Pancreas (tissue), 10 donors: Measurements from ENCODE around the gene CYP4A22. TPM values are rescaled to one million over a fixed set of nuclear protein-coding genes. Genes with fewer than 3 reads are reported as not detected.
"Not testable (repeated sequence)": the region's sequence is repeated elsewhere in the genome, so short reads cannot be mapped to it uniquely, and the experiment has no call there.

ENCODE experiments used
- ATAC-seq, 4 donors: fragments of 200-7000 bp; cut with Tn5 transposase; one replicate each; pipeline versions ENCODE4 v1.8.0 to v1.9.1; 2020; ENCODE audit warnings: mild to moderate bottlenecking in 4 of 4, moderate library complexity in 4 of 4
- DNase-seq, 6 donors: peaks; one replicate each; pipeline ENCODE4 v3.0.0-alpha.2; 2020
- FAIRE-seq: peaks from 2 replicates; lab custom pipeline; 2012; peaks lifted over from hg19 to GRCh38; lab: Jason Lieb, UNC
- H3K27ac ChIP-seq, 4 donors: fragments of 200-600 bp; sonication (generic); 1 replicate in 3 of 4; 2 replicates in 1 of 4; pipeline versions ENCODE4 v1.5.0 to v1.8.0; 2020
- H3K27me3 ChIP-seq, 4 donors: fragments of 200-600 bp; one replicate each; pipeline ENCODE4 v1.8.0; 2021
- H3K36me3 ChIP-seq, 3 donors: fragments of 200-600 bp; sonication (generic) in 1 of 3; one replicate each; pipeline versions ENCODE4 v1.5.0 to v1.8.0; 2020 to 2021
- H3K4me1 ChIP-seq, 3 donors: fragments of 200-600 bp; one replicate each; pipeline ENCODE4 v1.8.0; 2021
- H3K4me3 ChIP-seq, 4 donors: fragments of 200-600 bp; sonication (generic) in 2 of 4; one replicate each; pipeline versions ENCODE4 v1.5.0 to v1.8.0; 2020 to 2021
- H3K9me3 ChIP-seq, 4 donors: fragments of 200-600 bp; one replicate each; pipeline ENCODE4 v1.8.0; 2021
- CTCF ChIP-seq, 4 donors: fragments of 200-600 bp; sonication (generic) in 3 of 4; IDR thresholded peaks; one replicate each; pipeline versions ENCODE4 v1.5.0 to v1.8.0; 2021; ENCODE audit warnings: antibody characterized with exemption in 4 of 4
- WGBS, 2 donors: extraction: QIAGEN DNeasy Blood & Tissue Kit; methylation state at CpG; one replicate each; pipeline ENCODE4 v1.1.7; 2013; 5-methylcytosine and 5-hydroxymethylcytosine counted together
- intact Hi-C, 3 donors: fragments of 100-400 bp; cut with DNase I; formaldehyde crosslinking; loops; one replicate each; pipeline versions ENCODE4 v1.11.1 to v1.14.2; 2022
- polyA plus RNA-seq, 2 donors: library from polyadenylated mRNA; stranded (reverse); fragments of 200-250 nt; gene quantifications; one replicate each; pipeline ENCODE4 v1.2.3, GENCODE V29; 2013
- total RNA-seq, 6 donors: library from RNA; stranded (reverse); fragmentation: NEBNext Ultra II Directional in 4 of 6; extraction: Animal tissue kit (Norgen Biotek cat#: 25700) in 4 of 6; gene quantifications; one replicate each; pipeline versions ENCODE4 v1.2.1 to v1.2.4, GENCODE V29; 2021 to 2023
- donor health status: healthy with polysubstance abuse.
- donor health status: DM: no; HTN: no; CAD: no; lungs with moderate emphysema.
- donor health status: DM: no; HTN: no; CAD: no.
- donor health status: control.
- donor health status: control.
- donor health status: Bipolar disorder and iron deficiency.
- donor health status: DM: yes; HTN: yes; CAD: no.
- donor health status: DM: no; HTN: no; CAD: no.
- donor health status: DM: no; HTN: no; CAD: no.
- donor health status: DM: yes; HTN: yes; CAD: no.

CYP4A22 gene
- total and polyA plus RNA-seq, 8 donors, result 0.11 to 0.28 (median 0.19) TPM; not detected in 5

- no peaks in the 10 kb centered on the region for H3K27me3 ChIP-seq
- no peak overlapping the region for H3K27ac ChIP-seq
- no peaks in the 10 kb centered on the region for H3K9me3 ChIP-seq
- no peak for TF ChIP-seq CTCF (IDR thresholded peaks at IDR 0.05)
- H3K4me1 ChIP-seq, result no peaks in the 10 kb centered on the region
- H3K4me3 ChIP-seq, result no peak overlapping the region
- intact Hi-C loops, result no loop called here
- WGBS, 2 donors, result 74 to 83% methylated on average over 4 of the region's 4 CpGs
- ATAC-seq (no peak), DNase-seq (no peak), FAIRE-seq (no peak)
- no peaks in the 10 kb centered on the region for H3K36me3 ChIP-seq
Measured at GRCh38 chr1:47113178-47113577, 24.1 kb upstream of the CYP4A22 start.

- intact Hi-C loops, H3K27ac ChIP-seq, H3K27me3 ChIP-seq, H3K4me1 ChIP-seq, H3K36me3 ChIP-seq, ATAC-seq, H3K9me3 ChIP-seq, FAIRE-seq, H3K4me3 ChIP-seq, DNase-seq: not testable (repeated sequence)
- WGBS, 2 donors, result 43 to 75% methylated on average over 1 of the region's 1 CpG
Measured at GRCh38 chr1:47121039-47121438, 16.2 kb upstream of the CYP4A22 start.

- ATAC-seq, H3K9me3 ChIP-seq, H3K36me3 ChIP-seq, H3K27ac ChIP-seq, H3K4me1 ChIP-seq, FAIRE-seq, intact Hi-C loops, H3K4me3 ChIP-seq, DNase-seq, H3K27me3 ChIP-seq: not testable (repeated sequence)
Measured at GRCh38 chr1:47124834-47125233, 12.4 kb upstream of the CYP4A22 start.

GRCh38 chr1:47126997-47127396 lies 10.2 kb upstream of the CYP4A22 start:
- intact Hi-C loops, H3K4me1 ChIP-seq, ATAC-seq, H3K27ac ChIP-seq, H3K9me3 ChIP-seq, FAIRE-seq, H3K4me3 ChIP-seq, DNase-seq, H3K36me3 ChIP-seq, H3K27me3 ChIP-seq: not testable (repeated sequence)
- WGBS, 2 donors, result 89 to 95% methylated on average over 2 of the region's 2 CpGs

- Histone ChIP-seq H3K27me3 (no peaks in the 10 kb centered on the region), H3K9me3 (no peaks in the 10 kb centered on the region), H3K27ac (no peak overlapping the region), H3K36me3 (no peaks in the 10 kb centered on the region), H3K4me3 (no peak overlapping the region), H3K4me1 (no peaks in the 10 kb centered on the region)
- TF ChIP-seq CTCF (IDR thresholded peaks at IDR 0.05), result no peak
- WGBS, 2 donors, result 94 to 96% methylated on average over 1 of the region's 1 CpG
- ATAC-seq (no peak), DNase-seq (no peak), FAIRE-seq (no peak)
- intact Hi-C loops, result no loop called here
Measured at GRCh38 chr1:47128221-47128620, 9.0 kb upstream of the CYP4A22 start.

- H3K4me1 ChIP-seq, H3K27me3 ChIP-seq, H3K36me3 ChIP-seq, H3K9me3 ChIP-seq, FAIRE-seq, intact Hi-C loops, DNase-seq, H3K4me3 ChIP-seq, H3K27ac ChIP-seq: not testable (repeated sequence)
- 19 to 26% methylated on average over 2 of the region's 2 CpGs for WGBS, 2 donors
- peak in 3 of 4 donors; percentile 34 to 68 (median 58) for ATAC-seq
Measured at GRCh38 chr1:47128854-47129253, 8.4 kb upstream of the CYP4A22 start.

- H3K4me3 ChIP-seq, FAIRE-seq, intact Hi-C loops, H3K9me3 ChIP-seq, ATAC-seq, H3K27ac ChIP-seq, DNase-seq, H3K4me1 ChIP-seq, H3K36me3 ChIP-seq, H3K27me3 ChIP-seq: not testable (repeated sequence)
- 72 to 74% methylated on average over 8 of the region's 8 CpGs for WGBS, 2 donors
Measured at GRCh38 chr1:47129489-47130230, 7.6 kb upstream of the CYP4A22 start.

- WGBS, 2 donors, result 75 to 86% methylated on average over 3 of the region's 3 CpGs
- H3K4me3 ChIP-seq, H3K27ac ChIP-seq, ATAC-seq, H3K9me3 ChIP-seq, DNase-seq, H3K36me3 ChIP-seq, H3K27me3 ChIP-seq, FAIRE-seq, H3K4me1 ChIP-seq, intact Hi-C loops: not testable (repeated sequence)
Measured at GRCh38 chr1:47132665-47133064, 4.6 kb upstream of the CYP4A22 start.
